Endothelial cell of umbilical vein (primary cell): Measurements from ENCODE around the gene HOXD3. TPM values are rescaled to one million over a fixed set of nuclear protein-coding genes. Genes with fewer than 3 reads are reported as not detected.

ENCODE experiments used
- BruUV-seq: library from RNA; stranded (reverse); fragments of 400-500 nt; replicated peaks from 2 replicates; lab custom pipeline; 2021; lab: Mats Ljungman, UMichigan
- CTCF ChIA-PET: fragments of 300-600, 350-600 bp; sonication (Branson Sonifier 250); formaldehyde crosslinking; loops from one replicate; lab custom pipeline; 2021; ENCODE audit warnings: antibody characterized with exemption, inconsistent platforms; lab: Charles Lee
- POLR2A ChIA-PET: fragments of 300-600, 350-600 bp; sonication (Branson Sonifier 250); formaldehyde crosslinking; loops from one replicate; lab custom pipeline; 2021; ENCODE audit warnings: antibody characterized with exemption, inconsistent platforms; lab: Charles Lee
- DNase-seq: peaks from one replicate; pipeline ENCODE4 v3.0.0-alpha.2; 2011; ENCODE audit warnings: low read depth, low spot score
- FAIRE-seq: peaks from 2 replicates; lab custom pipeline; 2011; peaks lifted over from hg19 to GRCh38; lab: Jason Lieb, UNC
- H2AFZ ChIP-seq: 2 replicates; pipeline ENCODE4 v1.6.0; 2012; ENCODE audit warnings: low read depth, low read length, control low read depth, inconsistent platforms
- H3K27ac ChIP-seq: 2 replicates; pipeline ENCODE4 v1.5.1; 2011; ENCODE audit warnings: low read depth, mild to moderate bottlenecking, control low read depth, low read length, moderate library complexity; ENCODE audit not compliant: insufficient read depth
- H3K27me3 ChIP-seq, 2 experiments: 2 replicates each; pipeline versions ENCODE4 v1.6.0 to v1.6.1; 2011; ENCODE audit warnings: low read length in 2 of 2, mixed read lengths in 1 of 2; ENCODE audit not compliant: control insufficient read depth in 2 of 2, insufficient read depth in 2 of 2
- H3K36me3 ChIP-seq, 2 experiments: 2 replicates in 1 of 2; 3 replicates in 1 of 2; pipeline ENCODE4 v1.5.1; 2011; ENCODE audit warnings: low read length in 2 of 2, mild to moderate bottlenecking in 1 of 2, moderate library complexity in 1 of 2; ENCODE audit not compliant: control insufficient read depth in 2 of 2, insufficient read depth in 2 of 2; ENCODE audit errors: extremely low read depth in 1 of 2
- H3K4me1 ChIP-seq: 3 replicates; pipeline ENCODE4 v1.5.1; 2011; ENCODE audit warnings: mild to moderate bottlenecking, low read length; ENCODE audit not compliant: control insufficient read depth, insufficient read depth; ENCODE audit errors: extremely low read depth
- H3K4me2 ChIP-seq: 2 replicates; pipeline ENCODE4 v1.6.1; 2011; ENCODE audit warnings: low read length, control low read depth, mixed read lengths; ENCODE audit not compliant: insufficient read depth
- H3K4me3 ChIP-seq, 3 experiments: fragments of 200-600 bp in 1 of 3; sonication (generic), shearing (Covaris generic) in 1 of 3; replicated peaks in 1 of 3; 2 replicates each; pipeline ENCODE4 v1.5.1; 2011 to 2016; ENCODE audit warnings: control low read depth in 3 of 3, low read length in 3 of 3, mild to moderate bottlenecking in 2 of 3, inconsistent platforms in 1 of 3, low read depth in 1 of 3, moderate library complexity in 1 of 3; ENCODE audit not compliant: insufficient read depth in 1 of 3
- H3K79me2 ChIP-seq: 2 replicates; pipeline ENCODE4 v1.6.0; 2012; ENCODE audit warnings: low read length, inconsistent platforms; ENCODE audit not compliant: control insufficient read depth, insufficient read depth
- H3K9ac ChIP-seq: replicated peaks from 2 replicates; pipeline ENCODE3; 2011; ENCODE audit warnings: low read length, control low read depth; ENCODE audit not compliant: insufficient read depth; ENCODE audit errors: extremely low read depth
- H3K9me1 ChIP-seq: replicated peaks from 3 replicates; pipeline ENCODE4 v1.6.0; 2011; ENCODE audit warnings: mild to moderate bottlenecking, low read length; ENCODE audit not compliant: control insufficient read depth, insufficient read depth; ENCODE audit errors: extremely low read depth
- H3K9me3 ChIP-seq: replicated peaks from 2 replicates; pipeline ENCODE4 v1.5.1; 2012; ENCODE audit warnings: low read length, inconsistent platforms; ENCODE audit not compliant: control insufficient read depth, insufficient read depth
- H4K20me1 ChIP-seq: replicated peaks from 2 replicates; pipeline ENCODE3; 2011; ENCODE audit warnings: mild to moderate bottlenecking, low read length; ENCODE audit not compliant: control insufficient read depth, insufficient read depth; ENCODE audit errors: extremely low read depth
- CTCF ChIP-seq, 2 donors: IDR thresholded peaks; 1 replicate in 1 of 2; 2 replicates in 1 of 2; pipeline ENCODE4 v1.5.1; 2011; ENCODE audit warnings: low read length in 2 of 2, mild to moderate bottlenecking in 2 of 2, moderate library complexity in 2 of 2, control low read depth in 1 of 2, inconsistent platforms in 1 of 2, low read depth in 1 of 2; ENCODE audit not compliant: insufficient read depth in 1 of 2; ENCODE audit errors: extremely low read depth in 1 of 2
- EZH2 ChIP-seq: IDR thresholded peaks from 2 replicates; pipeline ENCODE4 v1.6.1; 2012; ENCODE audit warnings: borderline replicate concordance, low read depth, mild to moderate bottlenecking, moderate library complexity, low read length, inconsistent platforms; ENCODE audit not compliant: severe bottlenecking
- FOS ChIP-seq: IDR thresholded peaks from 2 replicates; pipeline ENCODE4 v1.6.1; 2011; ENCODE audit warnings: mild to moderate bottlenecking, low read length, moderate library complexity, borderline replicate concordance; ENCODE audit not compliant: insufficient read depth
- GATA2 ChIP-seq: IDR thresholded peaks from 2 replicates; pipeline ENCODE4 v1.7.0; 2011; ENCODE audit warnings: low read depth, mild to moderate bottlenecking, moderate library complexity, mixed read lengths, low read length; ENCODE audit not compliant: insufficient read length, insufficient read depth
- JUN ChIP-seq: IDR thresholded peaks from 2 replicates; pipeline ENCODE4 v1.6.1; 2011; ENCODE audit warnings: borderline replicate concordance, low read depth; ENCODE audit not compliant: insufficient read length, insufficient read depth
- MYC ChIP-seq: IDR thresholded peaks from one replicate; pipeline ENCODE4 v1.6.1; 2011; ENCODE audit warnings: mild to moderate bottlenecking, low read depth, low read length
- POLR2A ChIP-seq: IDR thresholded peaks from 2 replicates; pipeline ENCODE4 v1.6.1; 2012; ENCODE audit warnings: low read depth, mild to moderate bottlenecking, control low read depth, low read length
- dilution Hi-C: fragments of 300-500 bp; cut with MboI; formaldehyde crosslinking; loops from one replicate; pipeline ENCODE4 v1.15.0; 2019; ENCODE audit warnings: low sequenced_read_pairs; ENCODE audit not compliant: extremely low pct_ligation_motif_present
- intact Hi-C: fragments of 100-400 bp; cut with micrococcal nuclease; formaldehyde crosslinking; loops from one replicate; pipeline ENCODE4 v1.10.0; 2022
- polyA plus RNA-seq, 4 experiments: library from polyadenylated mRNA; depleted of rRNA in 3 of 4; stranded (reverse) in 3 of 4; unstranded in 1 of 4; fragments of >200 nt; gene quantifications; 2 replicates each; pipeline versions ENCODE4 v1.2.1 to v1.2.3, GENCODE V29; 2011 to 2012; ENCODE audit warnings: missing spikeins in 1 of 4
- total RNA-seq: library from RNA; stranded (reverse); gene quantifications from 2 replicates; pipeline ENCODE4 v1.2.3, GENCODE V29; 2021
- TF ChIP-seq, protein P1 (sequence below): IDR thresholded peaks from 2 replicates; pipeline ENCODE4 v1.6.1; 2011; ENCODE audit not compliant: insufficient read depth, insufficient read length

Gene HOXD3
- total and polyA plus RNA-seq, 2 donors (not counting 3 experiments of a cell fraction or from before 2014, with no cell fraction given): 2.9 to 20.9 TPM

DNA sequence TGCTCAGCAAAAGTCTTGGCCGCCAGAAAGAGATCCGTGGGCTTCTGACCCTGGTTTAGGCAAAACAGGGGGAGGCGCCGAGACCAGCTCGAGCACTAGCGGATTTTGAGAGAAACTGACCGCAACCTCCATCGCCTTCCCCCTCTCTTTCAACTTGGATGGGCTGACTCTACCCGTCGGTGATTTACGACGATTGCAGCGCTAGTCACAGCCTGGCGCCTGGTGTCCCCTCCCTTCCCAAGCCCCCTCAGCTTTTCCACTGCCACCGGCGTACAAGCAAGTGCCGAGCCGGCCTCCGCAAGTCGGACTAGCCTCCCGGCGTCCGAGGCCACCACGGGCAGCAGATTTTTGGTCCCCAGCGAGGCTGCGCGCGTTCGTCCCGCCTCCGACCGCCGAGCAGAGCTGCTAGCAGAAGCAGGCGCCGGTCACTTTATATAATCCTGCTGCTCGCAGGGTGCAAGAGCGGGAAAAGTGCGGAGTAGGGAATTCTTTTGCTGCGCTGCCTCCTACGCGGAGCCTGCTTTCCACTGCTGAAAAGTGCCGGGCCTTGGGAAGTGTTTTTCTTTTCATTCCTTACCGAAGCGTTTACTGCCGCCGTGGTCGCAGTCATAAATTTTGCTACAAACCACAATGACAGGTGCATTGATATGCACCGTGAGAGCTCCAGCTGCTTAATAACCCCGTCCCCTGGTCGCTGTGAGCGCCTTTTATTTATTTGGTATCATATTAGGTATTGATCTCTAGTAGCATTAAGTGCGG, 7.7 kb downstream of the HOXD3 start:
- Histone ChIP-seq H3K36me3 (no peaks in the 10 kb centered on the region), H3K4me3 (peak overlapping the region in 2 of 3 experiments; percentile 1 to 37), H3K4me2 (peak overlapping the region; percentile 73), H4K20me1 (no peaks in the 10 kb centered on the region), H3K9me3 (no peaks in the 10 kb centered on the region), H2AFZ (no peak overlapping the region), H3K27me3 (peaks cover 5 to 15% of the 10 kb centered on the region in 2 experiments), H3K9ac (no peak overlapping the region), H3K27ac (no peak overlapping the region), H3K79me2 (no peaks in the 10 kb centered on the region), H3K4me1 (peaks cover 3% of the 10 kb centered on the region), H3K9me1 (no peaks in the 10 kb centered on the region)
- BruUV-seq: no TSS peak
- no peak for FAIRE-seq
- intact Hi-C loops (no loop called here), dilution Hi-C loops (no loop called here)
- TF ChIP-seq JUN (no peak), FOS (no peak), EZH2 (no peak), POLR2A (no peak), GATA2 (no peak), MYC (no peak), CTCF (IDR thresholded peaks at IDR 0.05; ENCODE audit: extremely low read depth in 1 of 2, insufficient read depth in 1 of 2, low read depth in 1 of 2, low read length in 2 of 2) (no peak)
- TF ChIP-seq, protein P1, sequence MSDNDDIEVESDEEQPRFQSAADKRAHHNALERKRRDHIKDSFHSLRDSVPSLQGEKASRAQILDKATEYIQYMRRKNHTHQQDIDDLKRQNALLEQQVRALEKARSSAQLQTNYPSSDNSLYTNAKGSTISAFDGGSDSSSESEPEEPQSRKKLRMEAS: no peak
- DNase-seq: peak; percentile 36
- POLR2A ChIA-PET: no interaction called here
- CTCF ChIA-PET: interaction anchor here (1.0 kb wide), 3 partner anchors 23 to 390 kb away, joined by 3 to 4 read pairs (median 4); partner anchors contain the start of gene HOXD1
